GM12878 (cell line): ENCODE results near the gene MCFD2. TPM values are rescaled to one million over a fixed set of nuclear protein-coding genes. Genes with fewer than 3 reads are reported as not detected.

Source experiments
- ATAC-seq: fragments of 200-7000 bp; cut with Tn5 transposase; 3 replicates; pipeline ENCODE4 v1.9.1; 2020; ENCODE audit warnings: mild to moderate bottlenecking, moderate library complexity
- BruUV-seq: library from RNA; stranded (reverse); fragments of 400-500 nt; replicated peaks from 2 replicates; lab custom pipeline; 2021; lab: Mats Ljungman, UMichigan
- CTCF ChIA-PET: fragments of 300-600 bp; sonication (Branson Sonifier 250); formaldehyde crosslinking; extraction: SDS; loops from one replicate; lab custom pipeline; 2021; ENCODE audit warnings: inconsistent platforms; lab: Yijun Ruan, JAX
- POLR2A ChIA-PET: fragments of 350-600 bp; formaldehyde crosslinking; extraction: SDS; loops from one replicate; lab custom pipeline; 2021; ENCODE audit warnings: inconsistent platforms; lab: Charles Lee
- RAD21 ChIA-PET: fragments of 300-600 bp; sonication (Branson Sonifier 250); formaldehyde crosslinking; loops from one replicate; lab custom pipeline; 2023; ENCODE audit warnings: antibody characterized with exemption; ENCODE audit not compliant: unreplicated experiment; lab: Charles Lee
- SMC1A ChIA-PET: fragments of 300-600 bp; sonication (Branson Sonifier 250); formaldehyde crosslinking; loops from one replicate; lab custom pipeline; 2023; ENCODE audit not compliant: unreplicated experiment, uncharacterized antibody; lab: Charles Lee
- DNase-seq: peaks from one replicate; pipeline ENCODE4 v3.0.0-alpha.2; 2011; ENCODE audit warnings: low read depth, low spot score
- FAIRE-seq: peaks from 3 replicates; lab custom pipeline; 2011; peaks lifted over from hg19 to GRCh38; lab: Jason Lieb, UNC
- H2AFZ ChIP-seq: 2 replicates; pipeline ENCODE4 v1.6.0; 2011; ENCODE audit warnings: low read depth, low read length, control low read depth; ENCODE audit not compliant: control insufficient read depth
- H3K27ac ChIP-seq: 2 replicates; pipeline ENCODE4 v1.5.1; 2011; ENCODE audit warnings: control low read depth; ENCODE audit not compliant: control insufficient read depth, insufficient read depth
- H3K27me3 ChIP-seq, 2 experiments: replicated peaks in 1 of 2; 2 replicates each; pipeline versions ENCODE4 v1.6.0 to v1.6.1; 2011; ENCODE audit warnings: low read length in 1 of 2; ENCODE audit not compliant: control insufficient read depth in 2 of 2, insufficient read depth in 2 of 2
- H3K36me3 ChIP-seq, 2 experiments: 2 replicates each; pipeline ENCODE4 v1.5.1; 2011; ENCODE audit warnings: low read length in 1 of 2; ENCODE audit not compliant: control insufficient read depth in 2 of 2, insufficient read depth in 2 of 2
- H3K4me1 ChIP-seq: 2 replicates; pipeline ENCODE4 v1.6.1; 2011; ENCODE audit warnings: mild to moderate bottlenecking, low read length, moderate library complexity, mixed read lengths; ENCODE audit not compliant: control insufficient read depth, insufficient read depth
- H3K4me2 ChIP-seq: 2 replicates; pipeline ENCODE4 v1.6.0; 2011; ENCODE audit warnings: control low read depth; ENCODE audit not compliant: control insufficient read depth, insufficient read depth
- H3K4me3 ChIP-seq: fragments of 200-600 bp; sonication (generic); 2 replicates; pipeline ENCODE4 v1.5.1; 2016
- H3K79me2 ChIP-seq: 2 replicates; pipeline ENCODE4 v1.6.0; 2011; ENCODE audit warnings: low read length; ENCODE audit not compliant: control insufficient read depth, insufficient read depth
- H3K9ac ChIP-seq: 2 replicates; pipeline ENCODE4 v1.8.0; 2011; ENCODE audit warnings: low read length, control low read depth, mixed read lengths; ENCODE audit not compliant: control insufficient read depth, insufficient read depth
- H3K9me3 ChIP-seq: replicated peaks from 3 replicates; pipeline ENCODE4 v1.5.1; 2011; ENCODE audit warnings: mild to moderate bottlenecking, low read length; ENCODE audit not compliant: control insufficient read depth, insufficient read depth
- H4K20me1 ChIP-seq: 2 replicates; pipeline ENCODE4 v1.6.0; 2011; ENCODE audit not compliant: control insufficient read depth, insufficient read depth
- BCL11A ChIP-seq: IDR thresholded peaks from 2 replicates; pipeline ENCODE4 v1.6.1; 2011; ENCODE audit warnings: low read depth, low read length
- BMI1 ChIP-seq: fragments of 450-650 bp; IDR thresholded peaks from 2 replicates; pipeline ENCODE4 v1.6.1; 2016; ENCODE audit warnings: mild to moderate bottlenecking, moderate library complexity, borderline replicate concordance
- CEBPZ ChIP-seq: fragments of 150-350 bp; IDR thresholded peaks from 2 replicates; pipeline ENCODE4 v1.6.1; 2016; ENCODE audit warnings: low read depth, low read length
- CREM ChIP-seq: IDR thresholded peaks from 2 replicates; pipeline ENCODE4 v1.6.1; 2014; ENCODE audit warnings: antibody characterized with exemption, low read depth
- EGR1 ChIP-seq, 2 experiments: IDR thresholded peaks; 1 replicate in 1 of 2; 2 replicates in 1 of 2; pipeline ENCODE4 v1.6.1; 2011 to 2012; ENCODE audit warnings: low read depth in 2 of 2, low read length in 2 of 2, borderline replicate concordance in 1 of 2, mild to moderate bottlenecking in 1 of 2, moderate library complexity in 1 of 2
- HDAC6 ChIP-seq: fragments of 200-600 bp; sonication (generic); IDR thresholded peaks from one replicate; pipeline ENCODE4 v1.8.0; 2017; ENCODE audit warnings: antibody characterized with exemption; ENCODE audit not compliant: unreplicated experiment
- IRF4 ChIP-seq: IDR thresholded peaks from 2 replicates; pipeline ENCODE4 v1.6.1; 2011; ENCODE audit warnings: low read depth, low read length
- JUNB ChIP-seq: IDR thresholded peaks from 2 replicates; pipeline ENCODE4 v1.6.1; 2016; ENCODE audit warnings: antibody characterized with exemption, mild to moderate bottlenecking
- NBN ChIP-seq: fragments of 450-650 bp; IDR thresholded peaks from 2 replicates; pipeline ENCODE4 v1.6.1; 2016
- PML ChIP-seq: IDR thresholded peaks from 2 replicates; pipeline ENCODE4 v1.6.1; 2012; ENCODE audit warnings: low read length, inconsistent platforms
- RBBP5 ChIP-seq: fragments of 200-600 bp; sonication (generic); conservative IDR thresholded peaks from 2 replicates; pipeline ENCODE4 v1.6.1; 2016
- RCOR1 ChIP-seq: conservative IDR thresholded peaks from 2 replicates; pipeline ENCODE4 v1.6.1; 2012; ENCODE audit warnings: low read depth, low read length, improper control_type of control experiment
- SKIL ChIP-seq: fragments of 450-650 bp; IDR thresholded peaks from 2 replicates; pipeline ENCODE4 v1.6.1; 2017; ENCODE audit warnings: mild to moderate bottlenecking, low read depth, inconsistent platforms; ENCODE audit not compliant: poor library complexity, severe bottlenecking
- ZBTB4 ChIP-seq: fragments of 450-650 bp; formaldehyde crosslinking; IDR thresholded peaks from 2 replicates; pipeline ENCODE4 v1.4.0; 2022; ENCODE audit warnings: mild to moderate bottlenecking, moderate library complexity
- WGBS: methylation state at CpG from one replicate; pipeline ENCODE4 v1.1.6; 2016; ENCODE audit warnings: low lambda C conversion rate; ENCODE audit not compliant: insufficient replicate concordance, insufficient coverage; ENCODE audit errors: missing lambda C conversion rate; 5-methylcytosine and 5-hydroxymethylcytosine counted together
- in situ Hi-C: fragments of 300-500 bp; cut with MboI; formaldehyde crosslinking; loops from 9 replicates; pipeline ENCODE4 v1.14.3; 2018; ENCODE audit warnings: mixed read lengths
- intact Hi-C: fragments of 100-400 bp; cut with micrococcal nuclease; formaldehyde crosslinking; loops from one replicate; pipeline ENCODE4 v1.14.2; 2022; ENCODE audit not compliant: unreplicated experiment
- polyA plus RNA-seq, 11 experiments: library from polyadenylated mRNA; depleted of rRNA in 4 of 11; unstranded in 6 of 11; stranded (reverse) in 5 of 11; fragments of >200 nt; fragmentation: Nextera tagmentation in 4 of 11; fragmentation: Illumina TruSeq in 1 of 11; extraction: Ambion mirVana in 4 of 11; extraction: Trizol in 1 of 11; gene quantifications; 1 replicate in 1 of 11; 2 replicates in 10 of 11; pipeline versions ENCODE4 v1.2.1 to v1.2.3, GENCODE V29; 2011 to 2016; ENCODE audit warnings: inconsistent platforms in 2 of 11, missing spikeins in 2 of 11, low read depth in 1 of 11
- total RNA-seq, 4 experiments: library from RNA; depleted of rRNA in 3 of 4; stranded (reverse); fragments of >200 nt in 3 of 4; fragmentation: Illumina TruSeq in 1 of 4; extraction: Trizol in 1 of 4; gene quantifications; 2 replicates each; pipeline versions ENCODE4 v1.2.1 to v1.2.3, GENCODE V29; 2013 to 2021

The MCFD2 gene
- total and polyA plus RNA-seq, 10 of the 15 experiments (the other 5 are each of a cell fraction or from before 2014, with no cell fraction given) = 35.0 to 57.3 (median 40.3) TPM

- Histone ChIP-seq H3K9me3 (no peaks in the 10 kb centered on the region; the same call in 2 of the 3 replicates), H4K20me1 (no peaks in the 10 kb centered on the region), H3K4me1 (peaks cover 6% of the 10 kb centered on the region), H3K9ac (no peak overlapping the region)
- intact Hi-C loops = no loop called here
- CTCF ChIA-PET = no interaction called here
- 64% methylated on average over 8 of the region's 8 CpGs for WGBS
- TF ChIP-seq EGR1 (IDR thresholded peaks at IDR 0.05; ENCODE audit: borderline replicate concordance in 1 of 2, low read depth in 2 of 2, low read length in 2 of 2) (no peak), JUNB (no peak), RCOR1 (no peak), BMI1 (no peak), RBBP5 (no peak), IRF4 (no peak), ZBTB4 (CRISPR knock-in tag) (no peak), BCL11A (no peak), CREM (no peak), CEBPZ (no peak), SKIL (no peak), NBN (no peak), PML (no peak), HDAC6 (no peak)
- TF ChIP-seq, all 136 proteins: peak for 0
- POLR2A ChIA-PET = no interaction called here
- no peaks in the 10 kb centered on the region for H3K79me2 ChIP-seq
- no peak overlapping the region for H3K27ac ChIP-seq
- SMC1A ChIA-PET = no interaction called here
- BruUV-seq = no TSS peak
- in situ Hi-C loops = no loop called here
- no peaks in the 10 kb centered on the region for H3K36me3 ChIP-seq
- no peak overlapping the region for H2AFZ ChIP-seq
- no peak for FAIRE-seq
- no peak for ATAC-seq
- RAD21 ChIA-PET = no interaction called here
- DNase-seq = no peak
- H3K4me3 ChIP-seq = no peak overlapping the region
- H3K4me2 ChIP-seq = no peak overlapping the region
- peaks cover 2 to 3% of the 10 kb centered on the region in 2 experiments for H3K27me3 ChIP-seq
Observed at GRCh38 chr2:46878886-46879285, 36.7 kb downstream of the MCFD2 start.
